ENCODE measurements around the gene CDAN1.

Gene CDAN1

DNA sequence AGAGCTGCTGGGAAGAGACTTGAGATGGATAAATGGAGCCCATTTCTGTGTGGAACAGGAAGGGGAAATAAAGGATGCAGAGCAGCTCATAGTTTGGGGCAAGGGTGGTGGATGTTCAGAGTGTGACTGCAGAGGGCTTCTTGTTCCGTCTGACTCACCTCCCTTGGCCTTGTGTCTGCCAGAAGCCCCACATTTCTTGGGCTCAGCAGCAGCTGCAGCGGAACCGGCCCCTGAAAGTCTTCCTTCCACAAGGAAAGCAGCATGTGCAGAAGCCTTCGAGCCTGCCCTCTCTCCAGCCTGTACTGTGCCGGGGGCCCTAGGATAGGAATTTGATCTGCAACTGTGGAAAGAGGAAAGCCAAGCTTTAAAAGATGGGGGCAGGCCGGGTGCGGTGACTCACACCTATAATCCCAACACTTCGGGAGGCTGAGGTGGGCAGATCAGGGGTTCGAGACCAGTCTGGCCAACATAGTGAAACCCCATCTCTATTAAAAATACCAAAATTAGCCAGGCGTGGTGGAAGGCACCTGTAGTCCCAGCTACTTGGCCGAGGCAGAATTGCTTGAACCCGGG lies 11.5 kb downstream of the CDAN1 start:
- Histone ChIP-seq H3K27me3 (ENCODE audit: control insufficient read depth, insufficient read depth, low read length) (no peaks in the 10 kb centered on the region), H3K4me3 (ENCODE audit: low read depth, low read length) (no peak overlapping the region), H3K36me3 (ENCODE audit: control insufficient read depth, insufficient read depth, low read length) (peaks cover 80% of the 10 kb centered on the region)

DNA sequence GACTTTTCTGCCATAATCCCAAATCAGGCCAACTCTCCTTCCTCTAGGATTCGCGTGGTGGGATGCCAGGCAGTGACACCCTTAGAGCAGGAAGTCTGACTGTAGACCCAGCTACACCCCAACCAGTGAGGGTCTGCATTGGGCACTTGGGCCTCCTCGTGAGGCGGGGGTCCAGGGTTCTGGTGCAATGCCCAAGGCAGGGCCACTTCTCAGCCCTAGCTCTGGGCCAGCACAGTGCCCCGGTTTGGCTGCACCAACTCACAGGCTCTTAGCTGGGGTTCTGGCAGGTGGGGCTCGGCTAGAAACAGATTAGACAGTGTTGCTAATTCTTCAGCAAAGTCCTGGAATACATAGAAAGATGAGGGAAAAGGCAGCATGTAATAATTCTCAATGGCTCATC lies 12.7 kb downstream of the CDAN1 start:
- H3K27me3 ChIP-seq (ENCODE audit: control insufficient read depth, insufficient read depth, low read length), result no peaks in the 10 kb centered on the region
- peaks cover 81% of the 10 kb centered on the region for H3K36me3 ChIP-seq (ENCODE audit: control insufficient read depth, insufficient read depth, low read length)
- no peak overlapping the region for H3K9ac ChIP-seq (ENCODE audit: low read length)
- H3K27ac ChIP-seq (ENCODE audit: low read depth, low read length), result no peak overlapping the region
- no peak overlapping the region for H3K4me3 ChIP-seq (ENCODE audit: low read depth, low read length)
- no peaks in the 10 kb centered on the region for H3K9me3 ChIP-seq (ENCODE audit: control insufficient read depth, insufficient read depth, low read depth, low read length)
- H3K4me1 ChIP-seq (ENCODE audit: control insufficient read depth, insufficient read depth, low read length), result peaks cover 9% of the 10 kb centered on the region

More for the DNA sequence above, 11.5 kb downstream of the CDAN1 start:
- Histone ChIP-seq H3K9ac (ENCODE audit: low read length) (no peak overlapping the region), H3K4me1 (ENCODE audit: control insufficient read depth, insufficient read depth, low read length) (peaks cover 17% of the 10 kb centered on the region), H3K9me3 (ENCODE audit: control insufficient read depth, insufficient read depth, low read depth, low read length) (no peaks in the 10 kb centered on the region), H3K27ac (ENCODE audit: low read depth, low read length) (no peak overlapping the region)

DNA sequence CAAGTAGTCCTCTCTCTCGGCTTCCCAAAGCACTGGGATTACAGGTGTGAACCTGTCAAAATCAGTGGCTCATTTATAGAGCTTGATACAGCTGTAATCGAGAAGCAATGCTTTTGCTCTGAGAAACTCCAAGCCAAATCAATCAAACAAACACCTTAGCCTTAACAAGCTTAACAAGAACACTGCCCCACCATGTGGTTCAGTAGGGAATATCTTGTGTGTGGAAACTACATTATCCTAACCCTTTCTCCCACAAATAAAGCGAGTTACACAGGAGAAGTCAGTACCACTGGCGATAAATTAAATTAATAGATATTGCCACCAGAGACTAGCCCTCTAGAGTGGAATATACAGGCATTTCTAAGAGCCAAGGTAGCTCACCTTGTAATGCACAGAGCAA lies 13.9 kb downstream of the CDAN1 start:
- no peaks in the 10 kb centered on the region for H3K9me3 ChIP-seq (ENCODE audit: control insufficient read depth, insufficient read depth, low read depth, low read length)
- no peak overlapping the region for H3K9ac ChIP-seq (ENCODE audit: low read length)
- H3K4me1 ChIP-seq (ENCODE audit: control insufficient read depth, insufficient read depth, low read length), result no peaks in the 10 kb centered on the region
- H3K27ac ChIP-seq (ENCODE audit: low read depth, low read length), result no peak overlapping the region
- no peaks in the 10 kb centered on the region for H3K27me3 ChIP-seq (ENCODE audit: control insufficient read depth, insufficient read depth, low read length)
- no peak overlapping the region for H3K4me3 ChIP-seq (ENCODE audit: low read depth, low read length)
- H3K36me3 ChIP-seq (ENCODE audit: control insufficient read depth, insufficient read depth, low read length), result peaks cover 77% of the 10 kb centered on the region

DNA sequence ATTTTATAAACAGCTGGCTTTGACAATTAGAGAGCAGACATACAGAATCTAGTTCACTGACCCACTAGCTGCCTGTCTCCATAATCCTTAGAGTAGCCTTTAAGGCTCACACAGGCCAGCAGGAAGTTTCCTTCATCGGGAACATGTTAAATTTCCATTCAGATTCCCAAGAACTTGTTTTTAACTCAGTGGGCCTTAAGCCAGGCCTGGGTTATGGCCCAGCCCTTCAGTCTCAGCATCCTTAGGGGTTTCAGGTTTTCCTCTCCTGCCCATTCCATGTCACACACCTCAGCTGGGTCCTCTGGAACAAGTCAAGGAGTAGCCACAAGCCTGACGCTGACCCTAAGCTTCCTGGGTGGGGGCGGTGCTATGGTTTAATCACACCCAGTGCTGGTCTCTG lies 15.0 kb downstream of the CDAN1 start:
- no peak overlapping the region for H3K27ac ChIP-seq (ENCODE audit: low read depth, low read length)
- H3K9ac ChIP-seq (ENCODE audit: low read length), result no peak overlapping the region
- peaks cover 66% of the 10 kb centered on the region for H3K36me3 ChIP-seq (ENCODE audit: control insufficient read depth, insufficient read depth, low read length)
- H3K4me1 ChIP-seq (ENCODE audit: control insufficient read depth, insufficient read depth, low read length), result no peaks in the 10 kb centered on the region
- no peak overlapping the region for H3K4me3 ChIP-seq (ENCODE audit: low read depth, low read length)
- H3K27me3 ChIP-seq (ENCODE audit: control insufficient read depth, insufficient read depth, low read length), result no peaks in the 10 kb centered on the region
- no peaks in the 10 kb centered on the region for H3K9me3 ChIP-seq (ENCODE audit: control insufficient read depth, insufficient read depth, low read depth, low read length)

DNA sequence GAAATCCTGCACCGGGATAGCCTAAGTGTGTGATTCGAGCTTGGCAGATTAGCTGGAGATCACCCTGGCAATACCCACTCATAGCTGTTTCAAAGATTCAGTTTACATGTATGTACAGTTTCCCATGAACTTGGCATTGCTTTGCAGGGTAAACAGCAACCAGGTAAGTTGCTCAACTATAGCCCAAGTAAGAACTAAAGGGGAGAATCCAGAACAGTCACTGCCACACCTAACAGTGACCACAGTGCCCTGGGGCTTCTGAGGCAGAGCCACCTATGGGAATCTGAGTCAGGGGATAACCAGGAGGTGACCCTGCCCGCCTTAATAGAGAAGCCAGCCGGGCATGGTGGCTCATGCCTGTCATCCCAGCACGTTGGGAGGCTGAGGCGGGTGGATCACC lies 15.9 kb downstream of the CDAN1 start:
- no peaks in the 10 kb centered on the region for H3K27me3 ChIP-seq (ENCODE audit: control insufficient read depth, insufficient read depth, low read length)
- no peak overlapping the region for H3K9ac ChIP-seq (ENCODE audit: low read length)
- H3K4me3 ChIP-seq (ENCODE audit: low read depth, low read length), result no peak overlapping the region
- no peaks in the 10 kb centered on the region for H3K4me1 ChIP-seq (ENCODE audit: control insufficient read depth, insufficient read depth, low read length)
- H3K27ac ChIP-seq (ENCODE audit: low read depth, low read length), result no peak overlapping the region
- peaks cover 57% of the 10 kb centered on the region for H3K36me3 ChIP-seq (ENCODE audit: control insufficient read depth, insufficient read depth, low read length)
- H3K9me3 ChIP-seq (ENCODE audit: control insufficient read depth, insufficient read depth, low read depth, low read length), result no peaks in the 10 kb centered on the region

DNA sequence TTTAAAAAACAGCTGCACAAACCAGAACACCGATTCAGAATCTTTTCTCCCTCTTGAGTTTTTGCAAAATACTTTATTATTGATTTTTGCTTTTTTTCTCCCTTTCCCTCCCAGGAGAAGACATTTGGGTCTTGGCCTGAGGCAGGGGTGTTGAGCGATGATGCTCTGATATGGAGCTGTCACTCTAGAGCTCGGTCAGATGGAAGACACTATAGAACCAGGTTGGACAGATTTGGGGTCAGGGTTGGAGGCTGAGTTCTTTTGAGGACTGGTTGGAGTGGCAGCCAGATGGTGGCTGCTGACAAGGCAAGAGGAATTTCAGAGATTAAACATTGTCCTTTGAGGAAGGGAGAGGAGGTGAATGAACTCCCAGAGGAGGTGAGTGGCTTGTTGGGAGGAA lies 16.9 kb downstream of the CDAN1 start:
- no peaks in the 10 kb centered on the region for H3K4me1 ChIP-seq (ENCODE audit: control insufficient read depth, insufficient read depth, low read length)
- no peak overlapping the region for H3K27ac ChIP-seq (ENCODE audit: low read depth, low read length)
- no peak overlapping the region for H3K4me3 ChIP-seq (ENCODE audit: low read depth, low read length)
- H3K27me3 ChIP-seq (ENCODE audit: control insufficient read depth, insufficient read depth, low read length), result no peaks in the 10 kb centered on the region
- H3K9me3 ChIP-seq (ENCODE audit: control insufficient read depth, insufficient read depth, low read depth, low read length), result no peaks in the 10 kb centered on the region
- H3K9ac ChIP-seq (ENCODE audit: low read length), result no peak overlapping the region
- peaks cover 49% of the 10 kb centered on the region for H3K36me3 ChIP-seq (ENCODE audit: control insufficient read depth, insufficient read depth, low read length)

DNA sequence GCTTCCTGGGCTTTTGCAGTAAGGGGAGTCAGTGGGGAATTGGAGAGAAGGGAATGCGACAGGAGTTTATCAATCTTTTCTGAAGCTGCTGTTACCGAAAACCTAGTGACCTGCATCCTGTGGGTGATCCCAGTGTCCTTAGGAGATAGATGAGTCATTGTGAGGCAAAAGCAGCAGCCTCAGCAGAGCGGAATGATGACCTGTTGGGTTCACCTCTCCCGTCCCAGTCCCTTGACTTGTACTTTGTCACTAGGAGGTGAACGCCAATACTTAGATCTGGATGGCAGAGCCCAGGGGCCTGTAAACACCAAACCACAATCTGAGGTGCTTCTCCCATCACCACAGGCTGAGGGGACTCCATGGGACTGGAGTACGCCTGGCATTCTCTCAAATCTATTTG lies 17.9 kb downstream of the CDAN1 start:
- H3K27me3 ChIP-seq (ENCODE audit: control insufficient read depth, insufficient read depth, low read length), result no peaks in the 10 kb centered on the region
- no peak overlapping the region for H3K4me3 ChIP-seq (ENCODE audit: low read depth, low read length)
- no peak overlapping the region for H3K27ac ChIP-seq (ENCODE audit: low read depth, low read length)
- no peak overlapping the region for H3K9ac ChIP-seq (ENCODE audit: low read length)
- H3K36me3 ChIP-seq (ENCODE audit: control insufficient read depth, insufficient read depth, low read length), result peaks cover 39% of the 10 kb centered on the region
- H3K4me1 ChIP-seq (ENCODE audit: control insufficient read depth, insufficient read depth, low read length), result no peaks in the 10 kb centered on the region
- H3K9me3 ChIP-seq (ENCODE audit: control insufficient read depth, insufficient read depth, low read depth, low read length), result no peaks in the 10 kb centered on the region

DNA sequence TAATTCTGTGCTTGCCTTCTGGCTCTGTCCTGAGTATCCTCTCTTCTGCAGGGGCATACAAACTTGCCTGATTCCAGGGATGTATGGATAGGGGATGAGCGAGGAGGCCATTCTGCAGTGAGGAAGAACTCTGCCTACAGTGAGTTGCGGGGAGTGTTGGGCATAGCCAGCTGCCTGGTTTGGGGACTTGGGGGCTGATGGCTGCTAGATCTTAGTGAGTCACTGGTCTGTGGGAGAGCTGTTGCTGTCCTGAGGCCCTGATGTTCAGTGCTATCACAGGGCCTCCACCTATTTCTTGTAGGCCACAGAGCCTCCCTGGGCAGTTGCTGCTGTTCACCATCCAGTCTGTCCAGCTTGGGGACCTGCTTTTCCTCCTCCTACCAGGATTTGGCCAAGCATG lies 20.3 kb downstream of the CDAN1 start:
- no peak overlapping the region for H3K9ac ChIP-seq (ENCODE audit: low read length)
- no peaks in the 10 kb centered on the region for H3K4me1 ChIP-seq (ENCODE audit: control insufficient read depth, insufficient read depth, low read length)
- peaks cover 22% of the 10 kb centered on the region for H3K36me3 ChIP-seq (ENCODE audit: control insufficient read depth, insufficient read depth, low read length)
- H3K27ac ChIP-seq (ENCODE audit: low read depth, low read length), result no peak overlapping the region
- no peaks in the 10 kb centered on the region for H3K9me3 ChIP-seq (ENCODE audit: control insufficient read depth, insufficient read depth, low read depth, low read length)
- H3K27me3 ChIP-seq (ENCODE audit: control insufficient read depth, insufficient read depth, low read length), result no peaks in the 10 kb centered on the region
- no peak overlapping the region for H3K4me3 ChIP-seq (ENCODE audit: low read depth, low read length)

DNA sequence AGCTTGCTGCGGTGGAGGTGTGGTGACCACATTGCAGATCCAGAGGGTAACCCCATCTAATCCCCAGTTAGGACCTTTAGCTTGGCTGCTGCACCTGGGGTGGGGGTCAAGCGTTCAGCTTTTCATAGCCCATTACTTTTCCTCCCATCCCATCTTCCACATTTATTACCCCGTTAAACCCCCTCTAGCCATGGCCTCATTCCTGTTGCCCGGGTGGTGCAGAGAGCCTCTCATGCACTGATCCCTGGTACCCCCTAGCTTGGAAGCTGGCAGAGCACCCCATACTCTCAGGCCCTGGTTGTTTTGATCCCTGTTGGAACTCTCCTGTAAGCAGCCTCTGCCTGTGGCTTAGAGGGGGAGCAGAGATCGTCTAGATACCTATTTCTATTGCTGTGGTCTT lies 20.8 kb downstream of the CDAN1 start:
- Histone ChIP-seq H3K36me3 (ENCODE audit: control insufficient read depth, insufficient read depth, low read length) (peaks cover 22% of the 10 kb centered on the region), H3K4me3 (ENCODE audit: low read depth, low read length) (no peak overlapping the region), H3K27me3 (ENCODE audit: control insufficient read depth, insufficient read depth, low read length) (no peaks in the 10 kb centered on the region), H3K9me3 (ENCODE audit: control insufficient read depth, insufficient read depth, low read depth, low read length) (no peaks in the 10 kb centered on the region), H3K4me1 (ENCODE audit: control insufficient read depth, insufficient read depth, low read length) (no peaks in the 10 kb centered on the region), H3K27ac (ENCODE audit: low read depth, low read length) (no peak overlapping the region), H3K9ac (ENCODE audit: low read length) (no peak overlapping the region)

DNA sequence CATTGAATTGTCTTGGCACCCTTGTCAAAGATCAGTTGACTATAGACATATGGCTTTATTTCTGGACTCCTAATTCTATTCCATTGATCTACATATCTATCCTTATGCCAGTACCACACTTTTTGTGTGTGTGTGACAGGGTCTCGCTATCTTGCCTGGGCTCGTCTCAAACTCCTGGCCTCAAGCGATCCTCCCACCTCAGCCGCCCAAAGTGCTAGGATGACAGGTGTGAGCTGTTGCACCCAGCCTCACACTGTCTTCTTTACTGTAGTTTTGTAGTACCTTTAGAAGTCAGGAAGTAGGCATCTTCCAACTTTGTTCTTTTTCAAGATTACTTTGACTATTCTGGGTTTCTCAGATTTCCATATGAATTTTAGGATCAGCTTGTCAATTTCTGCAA lies 24.3 kb downstream of the CDAN1 start:
- no peak overlapping the region for H3K4me3 ChIP-seq (ENCODE audit: low read depth, low read length)
- H3K9ac ChIP-seq (ENCODE audit: low read length), result no peak overlapping the region
- H3K27me3 ChIP-seq (ENCODE audit: control insufficient read depth, insufficient read depth, low read length), result no peaks in the 10 kb centered on the region
- H3K4me1 ChIP-seq (ENCODE audit: control insufficient read depth, insufficient read depth, low read length), result no peaks in the 10 kb centered on the region
- no peaks in the 10 kb centered on the region for H3K9me3 ChIP-seq (ENCODE audit: control insufficient read depth, insufficient read depth, low read depth, low read length)
- H3K27ac ChIP-seq (ENCODE audit: low read depth, low read length), result no peak overlapping the region
- no peaks in the 10 kb centered on the region for H3K36me3 ChIP-seq (ENCODE audit: control insufficient read depth, insufficient read depth, low read length)

DNA sequence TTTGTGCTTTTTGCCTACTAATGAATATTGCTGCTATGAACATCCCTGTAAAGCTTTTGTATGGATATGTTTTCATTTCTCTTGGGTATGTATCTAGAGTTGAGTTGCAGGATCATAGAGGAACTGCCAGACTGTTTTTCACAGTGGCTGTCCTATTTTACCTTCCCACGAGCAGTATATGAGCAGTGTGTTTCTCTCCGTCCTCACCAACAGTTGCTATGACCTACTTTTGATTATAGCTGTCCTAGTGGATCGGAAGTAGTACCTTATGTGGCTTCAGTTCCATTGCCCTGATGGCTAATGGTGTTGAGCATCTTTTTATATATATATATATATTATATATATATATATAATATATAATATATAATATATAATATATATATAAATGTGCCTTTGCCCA lies 25.2 kb downstream of the CDAN1 start:
- Histone ChIP-seq H3K9me3 (ENCODE audit: control insufficient read depth, insufficient read depth, low read depth, low read length) (no peaks in the 10 kb centered on the region), H3K4me1 (ENCODE audit: control insufficient read depth, insufficient read depth, low read length) (no peaks in the 10 kb centered on the region), H3K27me3 (ENCODE audit: control insufficient read depth, insufficient read depth, low read length) (no peaks in the 10 kb centered on the region), H3K4me3 (ENCODE audit: low read depth, low read length) (no peak overlapping the region), H3K27ac (ENCODE audit: low read depth, low read length) (no peak overlapping the region), H3K36me3 (ENCODE audit: control insufficient read depth, insufficient read depth, low read length) (no peaks in the 10 kb centered on the region), H3K9ac (ENCODE audit: low read length) (no peak overlapping the region)

DNA sequence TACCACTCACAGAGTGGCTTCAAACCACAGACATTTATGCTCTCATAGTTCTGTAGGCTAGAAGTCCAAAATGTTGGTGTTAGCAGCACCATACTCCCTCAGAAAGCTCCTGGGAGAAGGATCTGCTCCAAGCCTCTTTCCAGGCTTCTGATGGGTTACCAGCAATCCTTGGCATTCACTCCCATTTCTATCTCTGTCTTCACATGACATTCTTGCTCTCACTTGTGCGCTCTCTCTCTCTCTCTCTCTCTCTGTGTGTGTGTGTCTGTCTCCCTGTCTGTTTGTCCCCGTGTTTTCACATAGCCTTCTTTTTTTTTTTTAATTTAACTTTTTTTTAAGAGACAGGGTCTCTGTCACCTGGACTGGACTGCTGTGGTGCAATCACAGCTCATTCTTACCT lies 26.3 kb downstream of the CDAN1 start:
- H3K36me3 ChIP-seq (ENCODE audit: control insufficient read depth, insufficient read depth, low read length), result no peaks in the 10 kb centered on the region
- H3K27me3 ChIP-seq (ENCODE audit: control insufficient read depth, insufficient read depth, low read length), result no peaks in the 10 kb centered on the region
- no peak overlapping the region for H3K9ac ChIP-seq (ENCODE audit: low read length)
- H3K27ac ChIP-seq (ENCODE audit: low read depth, low read length), result no peak overlapping the region
- H3K4me1 ChIP-seq (ENCODE audit: control insufficient read depth, insufficient read depth, low read length), result no peaks in the 10 kb centered on the region
- no peaks in the 10 kb centered on the region for H3K9me3 ChIP-seq (ENCODE audit: control insufficient read depth, insufficient read depth, low read depth, low read length)
- no peak overlapping the region for H3K4me3 ChIP-seq (ENCODE audit: low read depth, low read length)

Measured in HUES6 (cell line).